GM12865 (cell line): Measurements from ENCODE around the gene PQBP1.

ENCODE experiments used
- DNase-seq: peaks from one replicate; pipeline ENCODE4 v3.0.0; 2010; ENCODE audit warnings: low read depth
- H3K4me3 ChIP-seq: 2 replicates; pipeline ENCODE4 v1.5.1; 2011; ENCODE audit warnings: mild to moderate bottlenecking, low read depth, low read length, control low read depth
- TF ChIP-seq, protein P1 (sequence below): IDR thresholded peaks from 2 replicates; pipeline ENCODE4 v1.5.1; 2011; ENCODE audit warnings: low read length, control low read depth, low read depth, inconsistent platforms; ENCODE audit not compliant: insufficient read depth; ENCODE audit errors: missing control alignments

Gene PQBP1

DNA sequence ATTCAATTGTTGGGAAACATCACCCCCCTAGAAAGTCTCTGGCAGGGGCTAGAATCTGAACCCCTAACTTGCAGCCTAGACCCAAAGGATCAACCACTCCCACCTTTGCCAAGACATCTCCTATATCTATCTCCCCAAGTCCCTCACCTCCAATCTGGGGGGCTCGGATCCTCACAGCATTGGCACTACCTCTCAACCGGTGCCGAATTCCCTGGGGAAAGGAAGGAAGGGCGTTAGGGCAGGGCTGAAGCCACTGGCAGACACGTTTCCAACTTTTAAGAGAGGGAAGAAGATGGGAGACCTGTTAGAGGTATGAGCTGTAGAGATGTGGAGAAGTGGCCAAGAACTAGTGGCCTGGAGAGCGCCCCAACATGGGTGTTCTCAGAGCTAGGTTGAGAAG, 2.8 kb upstream of the PQBP1 start:
- no peak for DNase-seq
- TF ChIP-seq, protein P1, sequence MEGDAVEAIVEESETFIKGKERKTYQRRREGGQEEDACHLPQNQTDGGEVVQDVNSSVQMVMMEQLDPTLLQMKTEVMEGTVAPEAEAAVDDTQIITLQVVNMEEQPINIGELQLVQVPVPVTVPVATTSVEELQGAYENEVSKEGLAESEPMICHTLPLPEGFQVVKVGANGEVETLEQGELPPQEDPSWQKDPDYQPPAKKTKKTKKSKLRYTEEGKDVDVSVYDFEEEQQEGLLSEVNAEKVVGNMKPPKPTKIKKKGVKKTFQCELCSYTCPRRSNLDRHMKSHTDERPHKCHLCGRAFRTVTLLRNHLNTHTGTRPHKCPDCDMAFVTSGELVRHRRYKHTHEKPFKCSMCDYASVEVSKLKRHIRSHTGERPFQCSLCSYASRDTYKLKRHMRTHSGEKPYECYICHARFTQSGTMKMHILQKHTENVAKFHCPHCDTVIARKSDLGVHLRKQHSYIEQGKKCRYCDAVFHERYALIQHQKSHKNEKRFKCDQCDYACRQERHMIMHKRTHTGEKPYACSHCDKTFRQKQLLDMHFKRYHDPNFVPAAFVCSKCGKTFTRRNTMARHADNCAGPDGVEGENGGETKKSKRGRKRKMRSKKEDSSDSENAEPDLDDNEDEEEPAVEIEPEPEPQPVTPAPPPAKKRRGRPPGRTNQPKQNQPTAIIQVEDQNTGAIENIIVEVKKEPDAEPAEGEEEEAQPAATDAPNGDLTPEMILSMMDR: no peak
- H3K4me3 ChIP-seq: no peak overlapping the region

DNA sequence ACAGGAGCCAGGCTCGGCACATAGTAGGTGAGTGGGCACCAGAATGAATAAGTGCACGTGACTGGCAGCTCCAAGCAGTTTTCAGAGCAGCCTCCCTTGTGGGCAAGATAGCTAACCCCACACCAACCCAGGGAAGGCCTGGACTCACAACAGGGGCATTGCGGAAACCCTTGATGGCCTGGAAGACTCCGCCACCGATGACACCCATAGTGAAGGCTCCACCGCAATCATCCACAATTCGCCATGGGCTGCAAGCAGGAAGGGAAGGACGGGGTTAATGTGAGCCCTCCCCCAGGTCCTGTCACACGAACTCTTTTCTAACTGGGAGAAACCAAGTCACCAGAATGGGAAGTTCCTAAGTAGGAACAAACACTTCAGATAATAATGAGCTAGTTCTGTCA, 1.1 kb upstream of the PQBP1 start:
- H3K4me3 ChIP-seq: peak overlapping the region; percentile 73
- TF ChIP-seq, protein P1: no peak
- DNase-seq: no peak

DNA sequence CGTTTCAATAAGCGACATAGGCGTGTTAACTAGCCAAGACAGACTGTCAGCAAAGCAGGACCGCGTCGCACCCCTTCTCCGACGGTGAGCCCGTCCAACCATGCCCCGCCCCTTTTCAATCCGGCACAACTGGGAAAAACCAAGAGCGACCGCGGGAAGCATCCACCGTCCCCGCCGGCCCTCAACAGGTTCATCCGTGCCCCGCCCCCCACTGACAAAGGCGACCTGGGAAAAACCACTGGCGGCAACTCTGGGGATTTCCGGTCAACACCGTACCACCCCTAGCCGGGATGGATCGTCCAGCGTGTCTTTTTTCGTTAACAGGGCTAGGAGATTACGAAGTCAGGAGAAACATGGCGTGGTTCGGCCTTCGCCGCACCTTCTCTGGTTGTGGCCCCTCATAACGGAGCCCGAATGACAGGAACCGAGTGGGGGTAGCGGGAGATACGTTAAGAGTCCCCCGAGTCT, 539 bp upstream of the PQBP1 start:
- DNase-seq: peak; percentile 71
- peak overlapping the region; percentile 73 for H3K4me3 ChIP-seq
- TF ChIP-seq, protein P1: no peak

- H3K4me3 ChIP-seq: peak overlapping the region; percentile 61
- no peak for DNase-seq
- TF ChIP-seq, protein P1: no peak
Measured at GRCh38 chrX:48899078-48899410, 1.3 kb downstream of the PQBP1 start.

DNA sequence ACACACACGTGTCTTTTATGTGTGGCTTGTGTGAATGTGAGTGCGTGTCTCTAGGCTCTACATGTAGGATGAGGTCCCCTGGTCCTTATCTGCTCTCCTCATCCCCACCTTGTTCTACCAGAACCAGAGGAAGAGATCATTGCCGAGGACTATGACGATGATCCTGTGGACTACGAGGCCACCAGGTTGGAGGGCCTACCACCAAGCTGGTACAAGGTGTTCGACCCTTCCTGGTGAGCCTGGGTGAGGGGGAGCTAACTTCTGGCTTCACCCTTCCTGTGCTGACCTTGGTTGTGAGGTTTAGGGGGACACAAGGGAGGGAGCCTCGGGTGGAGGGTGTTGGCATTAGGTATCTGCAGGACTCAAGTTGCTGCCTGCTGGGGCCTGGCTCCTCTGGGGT, 3.3 kb downstream of the PQBP1 start:
- TF ChIP-seq, protein P1: no peak
- no peak overlapping the region for H3K4me3 ChIP-seq
- no peak for DNase-seq

GRCh38 chrX:48902135-48902534, 4.4 kb downstream of the PQBP1 start:
- H3K4me3 ChIP-seq: no peak overlapping the region
- TF ChIP-seq, protein P1: no peak
- no peak for DNase-seq

GRCh38 chrX:48902776-48903175, 5.0 kb downstream of the PQBP1 start:
- TF ChIP-seq, protein P1: no peak
- H3K4me3 ChIP-seq: no peak overlapping the region
- DNase-seq: no peak
